ENCODE measurements around the gene RAB11B. TPM values are rescaled to one million over a fixed set of nuclear protein-coding genes. Genes with fewer than 3 reads are reported as not detected.

RAB11B gene
- total RNA-seq, 1 donor from 2014 or later, result 88.1 TPM

- TF ChIP-seq CTCF (IDR thresholded peaks at IDR 0.05) (no peak), POLR2AphosphoS5 (IDR thresholded peaks at IDR 0.05; ENCODE audit: insufficient read depth in 1 of 2, low read depth in 1 of 2) (no peak)
- Histone ChIP-seq H3K4me1 (peaks cover 60% of the 10 kb centered on the region), H3K4me3 (peak overlapping the region; percentile 89 to 98), H3K27me3 (no peaks in the 10 kb centered on the region), H3K27ac (peak overlapping the region; percentile 100), H3K36me3 (no peaks in the 10 kb centered on the region), H3K9me3 (no peaks in the 10 kb centered on the region)
- DNase-seq (ENCODE audit: extremely low spot score in 2 of 2), result peak in 1 of 2 donors; percentile 92
- intact Hi-C loops (cut with DNase I), result loop anchor here (5.0 kb wide), 1 partner anchor 34 kb away; no protein-coding TSS in a partner anchor
Measured at GRCh38 chr19:8391198-8392016, 1.2 kb downstream of the RAB11B start.

GRCh38 chr19:8392017-8392591 lies 1.9 kb downstream of the RAB11B start:
- Histone ChIP-seq H3K36me3 (no peaks in the 10 kb centered on the region), H3K27me3 (no peaks in the 10 kb centered on the region), H3K4me3 (no peak overlapping the region), H3K27ac (peak overlapping the region; percentile 100), H3K4me1 (peaks cover 64% of the 10 kb centered on the region), H3K9me3 (no peaks in the 10 kb centered on the region)
- TF ChIP-seq POLR2A (IDR thresholded peaks at IDR 0.05), result no peak
- peak in 1 of 2 donors; percentile 43 for TF ChIP-seq POLR2AphosphoS5 (IDR thresholded peaks at IDR 0.05; ENCODE audit: insufficient read depth in 1 of 2, low read depth in 1 of 2)
- intact Hi-C loops (cut with DNase I), result loop anchor here (5.0 kb wide), 1 partner anchor 35 kb away; no protein-coding TSS in a partner anchor
- no peak for DNase-seq (ENCODE audit: extremely low spot score in 2 of 2)

- Histone ChIP-seq H3K4me3 (no peak overlapping the region), H3K9me3 (no peaks in the 10 kb centered on the region), H3K4me1 (peaks cover 76% of the 10 kb centered on the region), H3K27ac (peak overlapping the region; percentile 22), H3K27me3 (no peaks in the 10 kb centered on the region), H3K36me3 (no peaks in the 10 kb centered on the region)
- TF ChIP-seq POLR2A (IDR thresholded peaks at IDR 0.05) (no peak), CTCF (IDR thresholded peaks at IDR 0.05) (no peak), POLR2AphosphoS5 (IDR thresholded peaks at IDR 0.05; ENCODE audit: insufficient read depth in 1 of 2, low read depth in 1 of 2) (no peak)
- DNase-seq (ENCODE audit: extremely low spot score in 2 of 2), result no peak
- intact Hi-C loops (cut with DNase I), result loop anchor here (5.0 kb wide), 1 partner anchor 36 kb away; no protein-coding TSS in a partner anchor
Measured at GRCh38 chr19:8393192-8393870, 3.2 kb downstream of the RAB11B start.

- peaks cover 76% of the 10 kb centered on the region for H3K4me1 ChIP-seq
- H3K36me3 ChIP-seq, result no peaks in the 10 kb centered on the region
- no peak overlapping the region for H3K4me3 ChIP-seq
- TF ChIP-seq POLR2A (IDR thresholded peaks at IDR 0.05) (no peak), CTCF (IDR thresholded peaks at IDR 0.05) (no peak), POLR2AphosphoS5 (IDR thresholded peaks at IDR 0.05; ENCODE audit: insufficient read depth in 1 of 2, low read depth in 1 of 2) (no peak)
- intact Hi-C loops (cut with DNase I), result loop anchor here (5.0 kb wide), 1 partner anchor 37 kb away; no protein-coding TSS in a partner anchor
- H3K9me3 ChIP-seq, result no peaks in the 10 kb centered on the region
- DNase-seq (ENCODE audit: extremely low spot score in 2 of 2), result no peak
- no peaks in the 10 kb centered on the region for H3K27me3 ChIP-seq
- H3K27ac ChIP-seq, result peak overlapping the region; percentile 22
Measured at GRCh38 chr19:8393871-8394250, 3.7 kb downstream of the RAB11B start.

GRCh38 chr19:8395621-8396082 lies 5.5 kb downstream of the RAB11B start:
- DNase-seq (ENCODE audit: extremely low spot score in 2 of 2), result no peak
- Histone ChIP-seq H3K36me3 (peaks cover 0 to 13% of the 10 kb centered on the region in 2 donors), H3K4me3 (no peak overlapping the region), H3K27ac (no peak overlapping the region), H3K4me1 (peaks cover 76% of the 10 kb centered on the region), H3K9me3 (no peaks in the 10 kb centered on the region), H3K27me3 (no peaks in the 10 kb centered on the region)
- no peak for TF ChIP-seq POLR2A (IDR thresholded peaks at IDR 0.05)
- TF ChIP-seq POLR2AphosphoS5 (IDR thresholded peaks at IDR 0.05; ENCODE audit: insufficient read depth in 1 of 2, low read depth in 1 of 2), result no peak
- no peak for TF ChIP-seq CTCF (IDR thresholded peaks at IDR 0.05)
- intact Hi-C loops (cut with DNase I), result no loop called here
